CD4-positive, alpha-beta T cell treated with Interleukin-10 for 1 hour (primary cell): ENCODE results near the gene CMTR1.
"Not testable (repeated sequence)": the region's sequence is repeated elsewhere in the genome, so short reads cannot be mapped to it uniquely, and the experiment has no call there.

Source experiments
- DNase-seq: peaks from one replicate; pipeline ENCODE4 v3.0.0-alpha.2; 2020

CMTR1 gene, protein sequence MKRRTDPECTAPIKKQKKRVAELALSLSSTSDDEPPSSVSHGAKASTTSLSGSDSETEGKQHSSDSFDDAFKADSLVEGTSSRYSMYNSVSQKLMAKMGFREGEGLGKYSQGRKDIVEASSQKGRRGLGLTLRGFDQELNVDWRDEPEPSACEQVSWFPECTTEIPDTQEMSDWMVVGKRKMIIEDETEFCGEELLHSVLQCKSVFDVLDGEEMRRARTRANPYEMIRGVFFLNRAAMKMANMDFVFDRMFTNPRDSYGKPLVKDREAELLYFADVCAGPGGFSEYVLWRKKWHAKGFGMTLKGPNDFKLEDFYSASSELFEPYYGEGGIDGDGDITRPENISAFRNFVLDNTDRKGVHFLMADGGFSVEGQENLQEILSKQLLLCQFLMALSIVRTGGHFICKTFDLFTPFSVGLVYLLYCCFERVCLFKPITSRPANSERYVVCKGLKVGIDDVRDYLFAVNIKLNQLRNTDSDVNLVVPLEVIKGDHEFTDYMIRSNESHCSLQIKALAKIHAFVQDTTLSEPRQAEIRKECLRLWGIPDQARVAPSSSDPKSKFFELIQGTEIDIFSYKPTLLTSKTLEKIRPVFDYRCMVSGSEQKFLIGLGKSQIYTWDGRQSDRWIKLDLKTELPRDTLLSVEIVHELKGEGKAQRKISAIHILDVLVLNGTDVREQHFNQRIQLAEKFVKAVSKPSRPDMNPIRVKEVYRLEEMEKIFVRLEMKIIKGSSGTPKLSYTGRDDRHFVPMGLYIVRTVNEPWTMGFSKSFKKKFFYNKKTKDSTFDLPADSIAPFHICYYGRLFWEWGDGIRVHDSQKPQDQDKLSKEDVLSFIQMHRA

DNA sequence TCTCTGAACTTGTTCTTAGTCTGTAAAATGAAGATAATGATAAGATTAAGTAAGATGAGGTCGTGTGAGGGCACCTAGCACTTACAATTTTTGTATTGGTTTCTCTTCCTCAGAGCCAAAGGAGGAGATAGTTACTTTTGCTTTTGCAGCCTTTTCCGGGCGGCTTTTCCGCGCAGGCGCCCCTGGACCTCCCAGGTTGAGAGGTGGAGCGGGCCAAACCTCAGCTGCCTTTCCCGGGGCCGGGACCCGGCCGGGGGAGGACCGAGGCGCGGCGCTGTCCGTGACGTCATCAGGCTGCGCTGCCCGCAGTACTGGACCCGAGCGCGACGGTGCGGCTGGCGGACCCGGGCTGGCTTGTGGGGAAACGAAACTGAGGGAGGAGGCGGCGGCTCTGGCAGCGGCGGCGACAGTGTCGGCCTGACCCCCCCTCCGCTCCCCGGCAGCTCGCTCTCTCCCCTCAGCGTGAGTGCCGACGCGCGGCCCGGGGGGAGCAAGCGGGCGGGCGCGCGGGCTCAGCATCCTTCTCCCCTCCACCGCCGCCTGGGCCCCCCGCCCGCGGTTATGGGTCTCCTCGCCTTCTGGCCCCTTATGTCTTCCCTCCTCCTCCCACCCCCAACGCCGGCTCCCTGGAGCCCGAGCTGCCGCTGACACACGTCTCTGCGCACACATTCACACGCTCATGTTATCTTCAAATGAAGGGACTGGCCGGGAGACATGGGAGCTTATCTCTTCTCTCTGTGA, at the start of gene CMTR1:
CMTR1 (plus strand) TSS at position 306 of the 741 bp plus-strand sequence. CDS start 2,409 bp downstream, outside the sequence.
- peak; percentile 98 for DNase-seq

DNA sequence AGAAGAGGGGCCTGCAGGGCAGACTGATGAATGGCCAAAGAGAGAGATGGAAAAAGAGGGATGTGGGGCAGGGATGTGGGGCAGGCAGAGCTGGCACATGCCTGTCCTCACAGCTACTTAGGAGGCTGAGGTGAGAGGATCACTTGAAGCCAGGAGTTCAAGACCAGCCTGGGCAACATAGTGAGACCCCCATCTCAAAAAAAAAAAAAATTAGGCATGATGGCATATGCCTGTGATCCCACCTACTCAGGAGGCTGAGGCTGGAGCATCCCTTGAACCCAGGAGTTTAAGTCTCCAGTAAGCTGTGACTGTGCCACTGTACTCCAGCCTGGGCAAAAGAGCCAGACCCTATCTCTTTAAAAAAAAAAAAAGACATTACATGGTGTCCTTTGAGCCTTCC, 44.4 kb upstream of the CMTR1 start:
- no peak for DNase-seq

DNA sequence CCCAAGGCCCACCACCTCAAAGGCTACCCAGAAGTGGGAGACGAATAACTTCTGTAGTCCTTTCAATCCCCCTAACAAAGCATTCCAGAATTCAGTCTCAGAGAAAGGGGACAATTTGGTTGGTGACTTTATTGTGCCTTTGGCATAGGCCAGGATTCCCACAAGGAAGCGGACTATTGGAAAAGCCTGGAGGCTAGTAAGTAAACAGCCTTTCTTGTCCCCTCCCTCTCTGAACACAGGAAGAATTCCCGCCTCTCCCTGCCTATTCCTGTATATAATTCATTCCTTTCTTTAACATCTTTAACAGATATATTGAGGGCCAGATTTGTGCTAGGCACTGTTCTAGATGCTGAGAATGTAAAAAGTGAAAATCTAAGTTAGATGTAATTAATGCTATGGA, 43.2 kb upstream of the CMTR1 start:
- DNase-seq = no peak

DNA sequence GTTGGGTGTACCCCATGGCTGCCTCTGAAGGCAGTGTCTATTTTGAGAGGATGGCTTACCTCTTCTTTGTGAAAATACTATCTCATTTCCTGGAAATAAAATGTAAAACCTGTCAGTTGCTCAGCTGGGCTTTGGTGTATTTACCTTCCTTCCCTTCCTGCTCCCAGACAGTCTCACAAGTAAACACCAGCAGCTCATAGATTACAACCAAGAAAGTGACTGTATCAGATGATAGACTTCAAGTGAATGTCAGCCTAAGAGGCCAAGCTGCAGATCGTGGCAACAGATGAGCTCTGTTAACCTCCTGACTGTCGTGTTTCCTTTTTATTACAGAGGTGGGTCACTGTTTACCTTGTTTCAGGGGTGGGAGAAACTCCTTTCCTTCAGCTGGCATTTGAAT, 41.9 kb upstream of the CMTR1 start:
- no peak for DNase-seq

DNA sequence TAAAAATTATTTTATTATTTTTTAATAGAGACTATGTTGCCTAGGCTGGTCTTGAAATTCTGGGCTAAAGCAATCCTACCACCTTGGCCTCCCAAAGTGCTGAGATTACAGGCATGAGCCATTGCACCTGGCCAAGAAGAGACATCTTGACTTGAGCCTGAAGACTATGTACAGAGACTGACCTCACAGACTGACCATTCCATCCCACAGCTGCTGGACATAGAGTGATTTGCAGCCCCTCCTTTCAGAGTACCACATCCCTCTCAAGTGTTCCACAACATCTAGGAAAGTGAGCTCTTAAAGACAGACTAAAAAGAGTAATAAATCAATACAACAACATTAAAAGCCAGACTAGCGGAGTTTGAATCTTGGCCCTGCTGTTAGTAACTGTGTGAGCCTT, 40.2 kb upstream of the CMTR1 start:
- no peak for DNase-seq

DNA sequence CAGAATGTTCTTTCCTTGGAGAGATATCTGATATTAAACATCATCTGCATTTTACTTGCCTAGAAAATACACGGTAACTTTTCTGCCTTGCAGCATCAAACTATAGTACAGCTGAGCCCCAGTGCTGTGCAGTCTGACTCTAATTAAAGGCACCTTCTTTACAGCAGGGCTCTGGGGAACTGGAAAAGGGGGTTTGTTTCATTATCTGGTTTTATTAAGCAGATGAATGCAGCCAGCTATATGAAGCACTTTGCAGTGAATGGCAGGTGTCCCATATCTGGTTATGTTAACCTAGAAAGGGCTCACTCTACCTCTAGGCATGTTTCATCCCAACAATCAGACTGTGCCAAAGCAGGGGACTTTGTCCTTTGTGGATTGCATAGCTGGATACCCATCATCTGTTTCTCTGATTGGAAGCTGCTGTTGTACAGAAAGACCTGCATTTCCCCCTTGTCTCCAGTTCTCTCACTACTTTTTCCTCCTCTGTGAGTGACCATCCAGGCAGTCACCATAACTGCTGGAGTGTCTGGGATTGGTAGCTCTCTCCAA, 39.6 kb upstream of the CMTR1 start:
- no peak for DNase-seq

- DNase-seq = no peak
Measured at GRCh38 chr6:37396571-37397180, 36.3 kb upstream of the CMTR1 start.

DNA sequence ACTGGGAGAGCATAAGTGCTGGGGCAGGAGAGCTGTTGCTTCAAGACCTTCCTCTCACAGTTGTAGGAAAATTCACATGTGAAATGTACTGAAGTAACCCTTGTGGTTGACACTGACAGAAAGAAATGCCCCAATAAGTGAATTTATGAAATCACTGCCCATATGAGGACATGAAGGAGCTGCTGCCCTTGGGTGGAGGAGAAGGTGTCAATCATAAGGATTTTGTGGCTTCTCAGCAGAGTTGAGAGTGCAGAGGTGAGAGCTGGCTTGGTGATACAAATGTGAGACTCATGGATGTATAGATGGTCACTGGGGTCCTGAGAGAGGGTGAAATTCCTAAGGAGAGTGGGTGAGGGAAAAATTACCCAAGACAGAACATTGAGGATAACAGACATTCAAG, 33.9 kb upstream of the CMTR1 start:
- DNase-seq = no peak

- no peak for DNase-seq
Measured at GRCh38 chr6:37399795-37400490, 33.1 kb upstream of the CMTR1 start.

DNA sequence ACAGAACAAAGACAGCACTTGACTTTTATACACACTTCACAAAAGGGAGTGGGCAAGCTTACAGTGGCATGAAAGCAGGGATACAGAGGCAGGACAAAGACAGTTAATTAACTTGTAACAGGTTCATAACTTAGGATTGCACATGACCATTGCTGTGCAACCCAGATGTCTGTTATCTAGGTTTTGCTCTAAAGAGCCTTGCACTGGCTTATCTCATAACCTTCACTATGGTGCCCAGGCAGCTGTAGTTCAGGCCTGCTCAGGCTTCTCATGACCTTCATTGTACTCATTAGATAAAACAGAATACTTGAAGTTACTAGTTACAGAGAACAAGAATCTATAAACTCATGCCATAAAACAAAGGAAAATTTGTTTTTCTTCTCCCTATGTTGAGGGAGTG, 31.4 kb upstream of the CMTR1 start:
- DNase-seq = not testable (repeated sequence)

- DNase-seq = no peak
Measured at GRCh38 chr6:37406726-37407341, 26.2 kb upstream of the CMTR1 start.

- no peak for DNase-seq
Measured at GRCh38 chr6:37407948-37408347, 25.1 kb upstream of the CMTR1 start.

DNA sequence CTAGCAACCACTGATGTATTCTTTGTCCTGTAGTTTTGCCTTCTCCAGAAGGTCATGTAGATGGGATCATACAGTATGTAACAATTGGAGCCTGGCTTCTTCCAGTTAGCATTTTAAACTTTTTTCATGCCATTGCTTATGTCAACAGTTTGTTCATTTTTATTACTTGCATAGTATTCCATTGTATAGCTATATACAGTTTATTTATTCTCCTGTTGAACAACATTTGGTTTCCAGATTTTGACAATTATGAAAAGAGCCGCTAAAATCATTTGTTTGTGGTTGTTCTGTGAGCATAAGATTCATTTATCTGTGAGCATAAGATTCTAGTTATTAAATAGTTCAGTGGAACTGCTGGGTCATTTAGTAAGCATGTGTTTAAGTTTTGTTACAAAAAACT, 23.5 kb upstream of the CMTR1 start:
- no peak for DNase-seq

DNA sequence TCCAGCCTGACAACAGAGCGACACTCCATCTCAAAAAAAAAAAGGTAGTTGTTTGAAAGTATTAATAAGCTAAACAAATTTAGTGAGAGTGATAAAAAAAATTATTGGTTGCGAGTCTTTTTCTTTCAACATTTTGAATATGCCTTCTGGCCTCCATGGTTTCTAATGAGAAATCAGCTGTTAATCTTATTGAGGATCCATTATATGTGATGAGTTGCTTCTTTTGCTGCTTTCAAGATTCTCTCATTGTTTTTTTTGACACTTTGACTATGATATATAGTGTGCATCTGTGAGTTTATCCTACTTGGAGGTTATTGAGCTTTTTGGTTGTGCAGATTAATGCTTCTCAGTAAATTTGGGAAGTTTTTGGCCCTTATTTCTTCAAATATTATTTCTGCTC, 15.6 kb upstream of the CMTR1 start:
- DNase-seq = no peak

GRCh38 chr6:37418722-37419121, 14.3 kb upstream of the CMTR1 start:
- no peak for DNase-seq

GRCh38 chr6:37426058-37426944, 6.7 kb upstream of the CMTR1 start:
- no peak for DNase-seq

DNA sequence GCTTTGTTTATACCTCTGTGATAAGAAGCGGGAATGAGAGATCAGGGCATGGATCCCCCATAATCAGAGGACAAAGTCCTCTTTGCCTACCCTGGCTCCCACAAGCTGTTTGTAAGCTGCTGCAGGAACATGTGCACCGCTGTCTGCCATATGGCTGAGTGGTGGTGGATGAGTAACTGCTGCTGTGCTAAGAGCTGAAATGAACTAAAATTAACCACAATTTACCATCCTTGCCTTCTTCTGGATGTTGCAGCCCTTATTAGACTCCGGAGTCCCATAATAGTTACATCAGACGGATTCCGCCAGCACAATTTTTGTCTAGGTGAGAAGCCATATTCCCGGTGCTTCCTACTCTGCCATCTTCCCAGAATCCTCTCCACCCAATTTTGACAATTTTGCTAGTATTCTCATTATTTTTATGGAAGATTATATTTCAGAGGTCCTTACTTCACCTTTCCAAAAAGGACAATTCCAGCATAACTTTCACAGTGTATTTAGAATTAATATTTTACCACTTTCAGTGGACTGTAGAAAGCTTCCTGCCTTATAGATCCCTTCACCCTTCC, 6.0 kb upstream of the CMTR1 start:
- DNase-seq = no peak

DNA sequence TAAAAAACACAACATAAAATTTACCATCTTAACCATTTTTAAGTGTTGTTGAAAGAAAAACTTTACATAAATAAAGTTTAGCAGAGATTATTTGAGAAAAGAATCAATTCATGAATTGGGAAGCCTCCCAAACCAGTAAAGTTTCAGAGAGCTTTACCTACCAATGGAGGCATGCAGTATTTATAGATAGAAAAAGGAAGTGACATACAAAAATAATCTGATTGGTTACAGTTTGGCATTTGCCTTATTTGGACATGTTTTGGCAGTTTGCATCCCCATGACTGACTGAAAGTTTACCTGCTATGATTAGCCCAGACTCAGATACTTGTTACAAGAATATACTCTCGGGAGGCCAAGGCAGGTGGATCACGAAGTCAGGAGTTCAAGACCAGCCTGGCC, 3.7 kb upstream of the CMTR1 start:
- DNase-seq = no peak

DNA sequence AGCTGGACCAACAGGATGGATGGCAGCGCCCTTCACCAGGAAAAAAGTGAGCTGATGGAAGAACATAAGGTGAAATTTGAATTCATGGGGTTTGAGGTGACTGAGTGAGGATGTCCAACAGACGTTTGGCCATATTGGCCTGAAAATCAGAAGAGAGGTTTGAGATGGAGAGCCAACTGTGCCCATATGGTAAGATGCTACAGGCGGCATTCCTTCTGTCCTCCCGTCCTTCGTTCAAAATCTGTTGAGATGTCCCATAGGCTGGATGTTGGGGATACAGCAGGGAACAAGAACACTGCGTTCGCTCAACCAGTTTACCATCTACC, 468 bp upstream of the CMTR1 start:
- DNase-seq = no peak

- peak; percentile 51 for DNase-seq
Measured at GRCh38 chr6:37433657-37434271, 743 bp downstream of the CMTR1 start.
